OCI-LY7 (cell line): ENCODE data around the gene ZNRF2.

ENCODE experiments used
- EZH2phosphoT487 ChIP-seq: fragments of 200-600 bp; sonication (generic); IDR thresholded peaks from 2 replicates; pipeline ENCODE4 v1.6.1; 2018; ENCODE audit warnings: low read depth, borderline replicate concordance, mild to moderate bottlenecking, mixed run types, antibody characterized with exemption, low read length, moderate library complexity, mixed read lengths
- TF ChIP-seq, protein P1 (sequence below): fragments of 200-600 bp; sonication (generic); conservative IDR thresholded peaks from 2 replicates; pipeline ENCODE4 v1.5.1; 2014; ENCODE audit warnings: mild to moderate bottlenecking, antibody characterized with exemption, low read length, moderate library complexity, mixed read lengths

DNA sequence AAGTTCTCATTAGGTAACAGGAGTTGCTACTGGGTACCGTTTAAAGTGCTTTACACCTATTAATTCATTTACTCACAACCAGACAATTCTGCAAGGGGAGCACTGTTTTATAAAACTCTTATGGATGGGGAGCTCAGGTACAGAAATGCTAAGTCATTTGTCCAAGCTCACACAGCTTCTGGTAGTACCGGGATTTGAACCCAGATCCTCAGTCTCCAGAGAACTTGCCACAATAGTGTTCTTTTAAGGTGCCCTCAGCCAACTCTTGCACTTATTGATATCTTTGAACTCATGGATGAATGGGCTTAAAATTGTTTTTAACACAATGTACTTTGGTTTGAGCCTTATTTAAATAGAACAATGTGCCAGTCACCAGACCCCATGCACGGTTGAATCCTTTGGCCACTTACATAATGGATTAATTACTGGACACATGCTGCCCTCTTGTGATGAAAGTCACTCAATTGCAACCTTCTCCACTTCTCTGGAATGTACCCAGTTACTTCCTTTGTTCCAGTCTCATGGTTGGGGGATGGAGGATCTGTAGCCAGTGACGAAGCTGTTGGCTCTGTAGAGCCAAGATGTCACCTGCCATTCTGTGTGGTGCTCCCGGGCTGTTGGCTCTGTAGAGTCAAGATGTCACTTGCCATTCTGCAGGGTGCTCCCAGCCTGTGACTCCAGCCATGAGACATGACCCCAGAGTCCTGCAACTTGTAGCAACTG, 128.5 kb downstream of the ZNRF2 start:
- TF ChIP-seq, protein P1, sequence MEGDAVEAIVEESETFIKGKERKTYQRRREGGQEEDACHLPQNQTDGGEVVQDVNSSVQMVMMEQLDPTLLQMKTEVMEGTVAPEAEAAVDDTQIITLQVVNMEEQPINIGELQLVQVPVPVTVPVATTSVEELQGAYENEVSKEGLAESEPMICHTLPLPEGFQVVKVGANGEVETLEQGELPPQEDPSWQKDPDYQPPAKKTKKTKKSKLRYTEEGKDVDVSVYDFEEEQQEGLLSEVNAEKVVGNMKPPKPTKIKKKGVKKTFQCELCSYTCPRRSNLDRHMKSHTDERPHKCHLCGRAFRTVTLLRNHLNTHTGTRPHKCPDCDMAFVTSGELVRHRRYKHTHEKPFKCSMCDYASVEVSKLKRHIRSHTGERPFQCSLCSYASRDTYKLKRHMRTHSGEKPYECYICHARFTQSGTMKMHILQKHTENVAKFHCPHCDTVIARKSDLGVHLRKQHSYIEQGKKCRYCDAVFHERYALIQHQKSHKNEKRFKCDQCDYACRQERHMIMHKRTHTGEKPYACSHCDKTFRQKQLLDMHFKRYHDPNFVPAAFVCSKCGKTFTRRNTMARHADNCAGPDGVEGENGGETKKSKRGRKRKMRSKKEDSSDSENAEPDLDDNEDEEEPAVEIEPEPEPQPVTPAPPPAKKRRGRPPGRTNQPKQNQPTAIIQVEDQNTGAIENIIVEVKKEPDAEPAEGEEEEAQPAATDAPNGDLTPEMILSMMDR = peak; percentile 67
- TF ChIP-seq EZH2phosphoT487 = no peak
